Muscle layer of duodenum (tissue), 2 donors: ENCODE data around the gene ACSF3.
"Not testable (repeated sequence)": the region's sequence is repeated elsewhere in the genome, so short reads cannot be mapped to it uniquely, and the experiment has no call there.

Experiments used
- H3K27ac ChIP-seq: one replicate; pipeline ENCODE4 v1.7.0; 2013; ENCODE audit warnings: mild to moderate bottlenecking, low read length
- H3K27me3 ChIP-seq: one replicate; pipeline ENCODE4 v1.7.0; 2013; ENCODE audit warnings: low read depth, mild to moderate bottlenecking, control low read depth, low read length
- H3K36me3 ChIP-seq, 2 donors: one replicate each; pipeline ENCODE4 v1.7.0; 2013; ENCODE audit warnings: low read length in 2 of 2, control low read depth in 1 of 2, mild to moderate bottlenecking in 1 of 2; ENCODE audit not compliant: insufficient read depth in 2 of 2, control insufficient read depth in 1 of 2
- H3K4me1 ChIP-seq, 2 donors: one replicate each; pipeline ENCODE4 v1.7.0; 2013; ENCODE audit warnings: low read length in 2 of 2, mild to moderate bottlenecking in 2 of 2, control low read depth in 1 of 2, moderate library complexity in 1 of 2; ENCODE audit not compliant: insufficient read depth in 2 of 2, control insufficient read depth in 1 of 2
- H3K4me3 ChIP-seq, 2 donors: one replicate each; pipeline ENCODE4 v1.7.0; 2013; ENCODE audit warnings: low read length in 2 of 2, low read depth in 1 of 2, mild to moderate bottlenecking in 1 of 2
- H3K9me3 ChIP-seq, 2 donors: one replicate each; pipeline ENCODE4 v1.7.0; 2013; ENCODE audit warnings: low read length in 2 of 2, control low read depth in 1 of 2, mild to moderate bottlenecking in 1 of 2; ENCODE audit not compliant: control insufficient read depth in 1 of 2
- donor health status: healthy.

Gene ACSF3

GRCh38 chr16:89156740-89157645, 63.3 kb downstream of the ACSF3 start:
- Histone ChIP-seq H3K27ac (no peak overlapping the region), H3K36me3 (peaks cover 0 to 4% of the 10 kb centered on the region in 2 donors)

GRCh38 chr16:89157778-89158177, 64.1 kb downstream of the ACSF3 start:
- Histone ChIP-seq H3K4me3 (no peak overlapping the region), H3K9me3 (no peaks in the 10 kb centered on the region), H3K4me1 (peaks cover 7 to 23% of the 10 kb centered on the region in 2 donors), H3K27me3 (no peaks in the 10 kb centered on the region), H3K27ac (no peak overlapping the region), H3K36me3 (peaks cover 0 to 2% of the 10 kb centered on the region in 2 donors)

More at GRCh38 chr16:89156740-89157645, 63.3 kb downstream of the ACSF3 start:
- Histone ChIP-seq H3K4me3 (no peak overlapping the region), H3K4me1 (peaks cover 7 to 23% of the 10 kb centered on the region in 2 donors), H3K27me3 (no peaks in the 10 kb centered on the region), H3K9me3 (no peaks in the 10 kb centered on the region)

DNA sequence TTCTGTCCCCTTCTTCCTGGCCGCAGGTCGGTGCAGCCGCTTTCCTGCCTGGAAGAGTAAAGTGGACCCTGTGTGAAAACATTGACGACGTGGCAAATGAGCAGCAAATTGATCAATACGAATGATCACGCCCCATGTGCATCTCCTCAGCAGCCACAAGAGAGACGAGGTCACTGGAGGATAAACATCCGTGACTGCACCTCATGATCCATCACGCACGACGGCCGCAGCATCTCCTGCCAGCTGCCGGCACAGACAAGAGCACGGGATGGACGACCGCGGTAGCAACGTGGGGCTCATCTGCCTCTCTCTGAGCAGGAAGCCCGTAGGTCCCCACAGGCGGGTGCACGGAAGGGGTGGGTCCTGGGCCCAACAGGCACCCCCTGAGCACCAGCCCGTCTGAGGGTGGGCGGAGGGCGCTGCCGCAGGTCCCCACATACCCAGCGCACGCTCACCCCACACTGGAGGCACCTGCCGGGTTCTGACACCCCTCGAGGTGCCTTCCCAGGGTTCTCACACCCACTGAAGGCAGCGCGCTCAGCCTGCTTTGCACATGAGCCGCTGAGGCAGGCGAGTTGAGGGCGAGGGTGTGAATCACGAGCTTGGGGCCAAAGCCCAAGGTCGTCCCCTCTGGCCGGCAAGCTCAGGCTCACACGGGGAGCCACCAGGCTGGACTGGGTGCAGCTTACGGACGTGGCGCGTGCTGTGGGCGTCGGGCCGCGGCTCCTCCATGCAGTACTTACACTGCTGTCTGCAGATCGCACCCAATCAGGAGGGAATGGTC, 65.6 kb downstream of the ACSF3 start:
- H3K27me3 ChIP-seq: no peaks in the 10 kb centered on the region
- H3K4me3 ChIP-seq: no peak overlapping the region
- H3K9me3 ChIP-seq: no peaks in the 10 kb centered on the region
- no peaks in the 10 kb centered on the region for H3K36me3 ChIP-seq
- peaks cover 7 to 22% of the 10 kb centered on the region in 2 donors for H3K4me1 ChIP-seq
- H3K27ac ChIP-seq: no peak overlapping the region

DNA sequence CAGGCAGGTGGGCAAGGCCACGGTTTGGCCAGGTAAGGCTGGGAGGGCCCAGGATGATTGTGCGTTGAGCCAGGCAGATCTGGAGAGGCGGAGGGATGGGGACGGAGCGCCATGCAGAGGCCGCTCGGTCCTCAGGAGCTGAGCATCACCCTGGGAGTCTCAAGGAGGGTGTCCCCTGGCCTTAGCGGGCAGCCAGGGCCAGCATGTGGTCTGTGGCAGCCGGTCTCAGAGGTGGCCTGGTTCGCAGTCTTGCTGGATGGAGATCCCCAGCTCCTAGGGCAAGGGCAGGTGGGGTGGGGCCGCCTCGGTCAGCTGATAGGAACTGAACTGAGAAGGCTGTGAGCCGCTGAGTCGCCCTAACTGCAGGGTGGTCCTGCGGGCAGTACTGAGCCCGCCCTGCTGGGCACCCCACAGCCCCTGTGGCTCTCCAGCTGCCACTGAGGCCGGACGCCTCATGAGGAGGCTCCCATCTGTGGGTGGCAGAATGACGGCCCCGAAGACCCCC, 66.2 kb downstream of the ACSF3 start:
- H3K27ac ChIP-seq: no peak overlapping the region
- no peaks in the 10 kb centered on the region for H3K27me3 ChIP-seq
- no peaks in the 10 kb centered on the region for H3K36me3 ChIP-seq
- peaks cover 3 to 16% of the 10 kb centered on the region in 2 donors for H3K4me1 ChIP-seq
- H3K9me3 ChIP-seq: no peaks in the 10 kb centered on the region
- no peak overlapping the region for H3K4me3 ChIP-seq

DNA sequence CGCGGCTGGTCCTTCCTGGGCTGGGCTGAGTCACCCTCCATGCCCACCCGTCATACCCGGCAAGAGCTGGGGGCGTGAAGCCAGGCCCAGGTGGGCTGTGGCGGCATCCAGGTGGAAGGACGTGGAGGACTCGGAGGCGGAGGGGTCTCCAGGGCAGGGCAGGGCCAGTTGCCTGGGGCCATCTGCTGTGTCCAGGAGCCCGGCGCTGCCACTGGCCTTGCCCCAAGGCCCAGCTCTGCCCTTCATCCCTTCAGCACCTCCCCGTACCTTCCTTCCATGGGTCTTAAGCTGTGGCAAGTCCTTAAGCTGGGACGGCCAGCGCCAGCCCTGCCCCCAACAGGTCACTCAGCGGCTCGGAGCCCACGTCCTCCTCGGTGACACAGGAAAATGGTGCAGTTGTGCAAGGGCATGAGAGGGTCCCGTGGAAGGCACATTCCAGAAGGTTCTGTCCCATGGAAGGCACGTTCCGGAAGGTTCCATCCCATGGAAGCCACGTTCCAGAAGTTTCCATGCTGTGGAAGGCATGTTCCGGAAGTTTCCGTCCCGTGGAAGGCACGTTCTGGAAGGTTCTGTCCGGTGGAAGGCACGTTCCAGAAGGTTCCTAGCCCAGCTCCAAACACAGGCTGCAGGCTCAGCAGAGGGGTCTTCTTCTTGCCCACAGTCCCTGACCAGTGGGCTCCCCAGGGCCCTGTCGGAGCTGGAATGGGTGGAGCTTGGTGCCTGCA, 67.5 kb downstream of the ACSF3 start:
- Histone ChIP-seq H3K27me3 (no peaks in the 10 kb centered on the region), H3K4me1 (peaks cover 0 to 4% of the 10 kb centered on the region in 2 donors), H3K4me3 (no peak overlapping the region), H3K36me3 (no peaks in the 10 kb centered on the region), H3K9me3 (no peaks in the 10 kb centered on the region), H3K27ac (no peak overlapping the region)

DNA sequence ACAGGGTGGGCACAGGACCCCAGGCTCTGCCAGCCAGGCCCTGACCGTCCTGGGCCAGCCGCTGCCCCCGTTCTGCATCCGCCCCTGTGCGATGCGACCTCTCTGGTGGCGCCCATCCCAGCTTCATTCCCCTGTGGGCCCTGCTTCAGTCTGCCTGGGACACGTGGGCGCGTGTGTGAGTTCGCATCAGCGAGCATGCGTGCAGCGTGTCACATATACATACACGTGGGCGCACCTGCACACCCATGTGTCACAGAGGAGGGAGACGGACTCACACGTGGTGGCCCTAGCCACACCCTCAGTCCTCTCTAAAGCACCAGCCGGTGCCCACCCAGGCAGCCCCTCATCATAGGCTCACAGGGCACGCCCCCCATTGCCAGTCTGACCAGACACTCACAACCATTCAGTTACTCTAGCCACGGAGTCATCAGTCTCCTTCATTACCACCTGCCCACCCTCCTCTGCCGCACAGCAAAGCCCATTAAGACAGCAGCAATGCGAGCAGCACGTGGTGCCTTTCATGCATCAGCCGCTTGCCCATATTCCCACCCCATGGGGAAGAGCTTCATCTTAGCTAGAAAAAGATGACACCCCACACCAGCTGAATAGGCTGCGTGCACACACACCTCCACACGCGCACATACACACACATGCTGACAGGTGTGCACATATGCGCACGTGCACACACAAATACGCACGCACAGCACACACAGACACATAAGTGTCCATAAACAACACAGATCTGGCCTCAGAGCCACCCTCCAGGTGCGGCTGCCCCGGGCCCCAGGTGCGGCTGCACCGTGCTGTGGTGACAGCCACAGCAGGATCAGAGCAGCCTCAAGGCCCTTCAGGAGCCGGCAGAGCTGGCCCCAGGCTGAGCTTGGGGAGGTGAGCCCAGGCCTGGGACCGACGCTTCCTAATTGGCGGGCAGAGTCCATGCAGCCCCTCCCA, 68.4 kb downstream of the ACSF3 start:
- peaks cover 0 to 2% of the 10 kb centered on the region in 2 donors for H3K4me1 ChIP-seq
- H3K27me3 ChIP-seq: no peaks in the 10 kb centered on the region
- H3K36me3 ChIP-seq: no peaks in the 10 kb centered on the region
- no peak overlapping the region for H3K4me3 ChIP-seq
- H3K27ac ChIP-seq: no peak overlapping the region
- no peaks in the 10 kb centered on the region for H3K9me3 ChIP-seq

DNA sequence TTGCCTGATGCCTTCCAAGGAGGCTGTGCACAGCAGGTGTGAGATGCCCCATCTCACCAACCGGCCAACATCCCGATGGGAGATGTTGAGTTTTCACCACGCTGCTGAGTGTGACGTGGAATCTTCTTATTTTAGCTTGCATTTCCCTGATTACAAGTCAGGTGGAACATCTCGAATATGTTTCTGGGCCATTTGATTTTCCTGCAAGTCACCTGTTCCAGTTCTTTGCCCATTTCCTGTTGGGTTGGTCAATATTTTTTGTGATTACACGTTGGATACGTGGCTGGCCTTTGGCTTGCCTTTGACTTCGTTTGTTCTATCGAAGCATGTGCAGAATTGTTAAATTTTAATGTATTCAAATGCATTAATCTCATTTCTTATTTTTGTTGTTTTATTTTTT, 69.6 kb downstream of the ACSF3 start:
- H3K4me1 ChIP-seq: peaks cover 0 to 7% of the 10 kb centered on the region in 2 donors
- H3K4me3 ChIP-seq: no peak overlapping the region
- no peak overlapping the region for H3K27ac ChIP-seq
- no peaks in the 10 kb centered on the region for H3K36me3 ChIP-seq
- no peaks in the 10 kb centered on the region for H3K9me3 ChIP-seq
- no peaks in the 10 kb centered on the region for H3K27me3 ChIP-seq

- Histone ChIP-seq H3K27me3 (peaks cover 5% of the 10 kb centered on the region), H3K4me1 (peaks cover 0 to 7% of the 10 kb centered on the region in 2 donors), H3K4me3 (no peak overlapping the region), H3K27ac (no peak overlapping the region), H3K9me3 (no peaks in the 10 kb centered on the region), H3K36me3 (no peaks in the 10 kb centered on the region)
Measured at GRCh38 chr16:89164436-89164835, 70.8 kb downstream of the ACSF3 start.

DNA sequence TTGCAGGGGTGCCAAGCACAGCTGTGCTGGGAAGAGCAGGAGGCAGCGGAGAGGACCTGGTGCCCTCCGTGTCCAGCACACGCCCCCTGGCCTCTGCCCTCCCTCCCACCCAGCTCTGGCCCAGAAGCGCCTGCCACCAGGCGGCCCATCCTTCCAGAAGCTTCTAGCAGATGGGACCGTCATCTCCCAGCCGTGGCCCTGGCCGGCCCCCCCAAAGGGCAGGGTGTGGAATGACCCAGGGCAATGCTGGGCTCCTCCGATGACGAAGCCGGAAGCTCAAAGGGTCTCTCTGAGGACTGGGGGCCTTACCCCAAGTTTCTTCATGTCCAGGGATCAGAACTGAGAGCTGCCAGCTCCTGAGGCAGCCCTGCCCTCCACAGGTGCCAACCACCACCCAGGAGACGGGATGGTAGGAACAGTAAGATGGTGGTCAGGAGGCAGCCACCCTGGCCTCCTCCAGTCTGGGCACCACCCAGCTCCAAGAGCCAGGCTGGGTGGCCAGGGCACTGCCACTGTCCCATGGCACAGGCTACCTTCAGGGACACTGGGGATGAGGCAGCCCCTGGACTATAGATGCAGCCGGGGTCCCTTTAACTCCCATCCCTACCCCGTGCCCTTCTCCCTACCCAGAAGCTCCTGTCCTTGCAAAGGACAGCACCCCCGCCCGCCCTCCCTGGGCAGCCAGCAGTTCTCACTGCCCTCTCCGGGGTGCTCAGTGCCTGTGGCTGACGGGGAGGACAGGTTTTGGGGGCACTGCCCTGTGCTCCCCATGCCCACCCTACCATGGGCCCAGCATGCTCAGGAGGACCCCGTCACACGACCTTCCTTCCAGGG, 71.4 kb downstream of the ACSF3 start:
- Histone ChIP-seq H3K27ac (no peak overlapping the region), H3K9me3 (no peaks in the 10 kb centered on the region), H3K4me1 (peaks cover 0 to 7% of the 10 kb centered on the region in 2 donors), H3K4me3 (no peak overlapping the region), H3K36me3 (no peaks in the 10 kb centered on the region), H3K27me3 (peaks cover 5% of the 10 kb centered on the region)

DNA sequence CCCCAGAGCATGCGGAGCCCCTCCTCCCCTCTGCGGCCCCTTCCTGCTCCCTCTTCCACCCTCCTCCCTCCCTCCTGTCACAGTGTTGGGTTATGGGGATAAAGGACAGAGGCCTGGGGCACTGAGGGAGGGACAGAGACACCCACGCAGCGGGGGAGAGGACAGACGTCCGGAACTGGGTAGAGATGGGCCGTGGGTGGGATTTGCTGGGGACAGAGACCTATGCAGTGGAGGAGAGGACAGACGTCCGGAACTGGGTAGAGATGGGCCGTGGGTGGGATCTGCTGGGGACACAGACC, 72.0 kb downstream of the ACSF3 start:
- not testable (repeated sequence) for H3K9me3 ChIP-seq, H3K27ac ChIP-seq, H3K36me3 ChIP-seq, H3K4me3 ChIP-seq, H3K27me3 ChIP-seq
- H3K4me1 ChIP-seq: peaks cover 0 to 11% of the 10 kb centered on the region in 2 donors
